ENCODE results near the gene RBAK.
A peak's percentile ranks its signal among the peaks of the same experiment; 100 is the strongest.
"Not testable (repeated sequence)": the region's sequence is repeated elsewhere in the genome, so short reads cannot be mapped to it uniquely, and the experiment has no call there.

The RBAK gene

DNA sequence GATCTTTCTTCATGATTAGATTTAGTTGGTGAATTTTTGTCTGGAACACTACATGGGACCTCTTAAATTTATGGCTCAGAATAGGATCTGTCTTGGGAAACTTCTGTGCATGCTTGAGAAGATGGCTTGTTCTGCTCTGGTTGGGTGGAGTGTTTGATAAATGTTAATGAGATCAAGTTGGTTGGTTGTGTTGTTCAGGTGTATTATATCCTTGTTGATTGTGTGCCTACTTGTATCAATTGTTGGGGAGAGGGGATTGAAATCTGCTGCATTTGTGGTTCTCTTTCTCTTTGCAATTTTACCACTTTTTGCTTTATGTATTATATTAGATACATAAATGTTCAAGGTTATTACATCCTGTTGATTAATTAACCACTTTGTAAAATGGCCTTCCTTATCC is 6.1 kb downstream of the RBAK start:
- not testable (repeated sequence) for DNase-seq (ENCODE audit: low spot score)

GRCh38 chr7:5053175-5053574 is 7.5 kb downstream of the RBAK start:
- DNase-seq (ENCODE audit: low spot score), result no peak

GRCh38 chr7:5063698-5064097 is 18.0 kb downstream of the RBAK start:
- no peak for DNase-seq (ENCODE audit: low spot score)

DNA sequence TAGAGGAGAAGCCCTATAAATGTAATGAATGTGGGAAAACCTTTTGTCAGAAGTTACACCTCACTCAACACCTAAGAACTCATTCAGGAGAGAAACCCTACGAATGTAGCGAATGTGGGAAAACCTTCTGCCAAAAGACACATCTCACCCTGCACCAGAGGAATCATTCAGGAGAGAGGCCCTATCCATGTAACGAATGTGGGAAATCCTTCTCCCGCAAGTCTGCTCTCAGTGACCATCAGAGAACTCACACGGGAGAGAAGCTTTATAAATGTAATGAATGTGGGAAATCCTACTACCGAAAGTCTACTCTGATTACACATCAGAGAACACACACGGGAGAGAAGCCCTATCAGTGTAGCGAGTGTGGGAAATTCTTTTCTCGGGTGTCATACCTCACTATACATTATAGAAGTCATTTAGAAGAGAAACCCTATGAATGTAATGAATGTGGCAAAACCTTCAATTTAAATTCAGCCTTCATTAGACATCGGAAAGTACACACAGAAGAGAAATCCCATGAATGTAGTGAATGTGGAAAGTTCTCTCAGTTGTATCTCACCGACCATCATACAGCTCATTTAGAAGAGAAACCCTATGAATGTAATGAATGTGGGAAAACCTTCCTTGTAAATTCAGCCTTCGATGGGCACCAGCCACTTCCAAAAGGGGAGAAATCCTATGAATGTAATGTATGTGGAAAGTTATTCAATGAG is 18.9 kb downstream of the RBAK start:
- no peak for DNase-seq (ENCODE audit: low spot score)

GRCh38 chr7:5065107-5065407 is 19.4 kb downstream of the RBAK start:
- no peak for DNase-seq (ENCODE audit: low spot score)

DNA sequence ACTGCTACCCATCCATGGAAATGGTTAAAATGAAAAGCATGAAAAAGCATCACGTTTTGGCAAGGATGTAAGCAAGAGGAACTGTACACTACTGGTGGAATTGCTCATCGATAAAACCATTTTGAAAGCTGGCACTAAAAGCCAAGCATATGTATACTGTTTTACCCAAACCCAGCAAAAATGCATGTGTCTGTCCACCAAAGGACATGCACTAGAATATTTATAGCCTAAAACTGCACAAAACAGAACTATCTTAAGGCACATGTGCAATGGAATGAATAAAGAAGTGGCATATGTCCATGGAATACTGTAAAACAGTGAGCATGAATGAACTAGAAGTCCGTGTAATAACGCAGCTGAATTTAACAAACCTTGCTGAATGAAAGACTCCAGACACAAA is 22.9 kb downstream of the RBAK start:
- no peak for DNase-seq (ENCODE audit: low spot score)

DNA sequence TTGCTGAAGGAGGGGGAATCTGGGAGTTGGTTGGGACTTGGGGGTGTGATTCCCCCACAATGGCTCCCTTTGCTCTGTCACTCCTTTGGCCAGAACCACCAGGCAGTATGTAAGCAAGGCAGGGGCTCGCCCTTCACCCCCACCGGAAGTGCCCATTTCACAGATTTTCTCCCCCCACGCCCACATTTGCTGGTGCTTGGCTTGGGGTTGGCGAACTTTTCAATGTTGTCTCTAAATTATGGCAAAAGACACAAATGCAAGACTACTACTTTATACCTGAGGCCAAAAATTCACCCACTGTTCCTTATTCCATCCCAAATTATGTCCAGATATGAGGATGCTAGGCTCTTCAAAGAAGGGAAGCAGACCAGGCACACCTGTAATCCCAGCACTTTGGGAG is 24.5 kb downstream of the RBAK start:
- no peak for DNase-seq (ENCODE audit: low spot score)

DNA sequence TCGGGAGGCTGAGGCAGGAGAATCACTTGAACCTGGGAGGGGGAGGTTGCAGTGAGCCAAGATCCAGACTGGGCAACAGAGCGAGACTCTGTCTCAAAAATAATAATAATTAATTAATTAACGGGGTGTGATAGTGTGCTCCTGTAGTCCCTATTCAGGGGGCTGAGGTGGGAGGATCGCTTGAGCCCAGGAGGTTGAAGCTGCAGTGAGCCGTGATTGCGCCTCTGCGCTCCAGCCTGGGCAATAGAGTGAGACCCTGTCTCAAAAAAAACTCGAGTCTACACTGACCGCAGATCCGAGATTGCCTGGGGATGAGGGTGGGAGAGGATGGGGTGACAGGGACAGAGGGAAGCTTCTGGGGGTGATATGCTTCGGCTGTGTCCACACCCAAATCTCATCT is 29.5 kb downstream of the RBAK start:
- DNase-seq (ENCODE audit: low spot score), result not testable (repeated sequence)

- DNase-seq (ENCODE audit: low spot score), result peak; percentile 69
Observed at GRCh38 chr7:5077740-5078139, 32.1 kb downstream of the RBAK start.

- DNase-seq (ENCODE audit: low spot score), result no peak
Observed at GRCh38 chr7:5082806-5083205, 37.1 kb downstream of the RBAK start.

DNA sequence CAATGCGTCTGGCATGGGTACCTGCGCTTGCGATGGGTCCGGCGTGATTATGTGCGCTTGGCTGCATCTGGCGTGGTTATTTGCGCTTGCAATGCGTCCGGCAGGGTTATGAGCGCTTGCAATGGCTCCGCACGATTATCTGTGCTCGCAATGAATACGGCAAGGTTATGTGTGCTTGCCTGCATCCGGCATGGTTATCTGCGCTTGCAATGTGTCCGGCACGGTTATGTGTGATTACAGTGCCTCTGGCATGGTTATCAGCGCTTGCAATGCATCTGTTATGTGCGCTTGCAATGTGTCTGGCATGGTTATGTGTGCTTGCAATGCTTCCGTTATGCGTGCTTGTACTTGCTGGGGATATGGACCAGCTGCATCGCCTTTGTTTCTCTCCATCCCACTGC is 37.7 kb downstream of the RBAK start:
- DNase-seq (ENCODE audit: low spot score), result no peak

DNA sequence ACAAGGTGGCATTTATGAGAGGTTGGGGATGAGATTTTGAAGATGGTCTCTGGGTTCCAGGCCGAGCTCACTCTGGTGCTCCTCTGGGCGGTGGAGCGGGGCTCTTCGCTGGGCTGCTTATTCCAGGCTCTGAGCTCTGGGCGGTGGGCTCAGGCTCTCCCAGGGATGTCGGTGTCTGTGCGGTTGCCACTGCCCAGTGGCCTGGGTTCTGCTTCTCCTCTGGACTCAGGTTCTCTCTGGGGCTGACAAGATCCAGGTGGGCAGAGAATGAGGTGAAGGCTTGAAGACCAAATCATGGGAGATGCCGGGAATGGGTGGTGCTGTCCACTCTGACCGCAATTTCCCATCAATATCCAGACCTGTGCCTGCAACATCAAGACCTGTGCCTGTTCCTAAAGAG is 40.6 kb downstream of the RBAK start:
- DNase-seq (ENCODE audit: low spot score), result no peak

- not testable (repeated sequence) for DNase-seq (ENCODE audit: low spot score)
Observed at GRCh38 chr7:5088228-5088833, 42.7 kb downstream of the RBAK start.

- no peak for DNase-seq (ENCODE audit: low spot score)
Observed at GRCh38 chr7:5088906-5089305, 43.2 kb downstream of the RBAK start.

- DNase-seq (ENCODE audit: low spot score), result no peak
Observed at GRCh38 chr7:5093948-5094347, 48.3 kb downstream of the RBAK start.

DNA sequence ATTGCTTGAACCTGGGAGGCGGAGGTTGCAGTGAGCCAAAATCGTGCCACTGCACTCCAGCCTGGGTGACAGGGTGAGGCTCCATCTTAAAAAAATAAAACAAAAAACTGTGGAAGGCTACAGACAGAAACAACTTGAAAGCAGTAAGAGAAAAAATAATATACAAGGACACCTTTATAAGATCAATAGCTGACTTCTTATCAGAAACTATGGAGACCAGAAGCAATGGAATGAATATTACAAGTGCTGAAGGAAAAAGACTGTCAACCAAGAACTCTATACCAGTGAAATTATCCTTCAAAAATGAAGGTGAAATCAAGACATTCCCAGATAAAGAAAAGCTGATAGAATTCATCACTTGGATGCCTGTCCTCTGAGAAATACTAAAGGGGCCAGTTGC is 49.0 kb downstream of the RBAK start:
- no peak for DNase-seq (ENCODE audit: low spot score)

GRCh38 chr7:5116359-5116758 is 70.7 kb downstream of the RBAK start:
- DNase-seq (ENCODE audit: low spot score), result no peak

DNA sequence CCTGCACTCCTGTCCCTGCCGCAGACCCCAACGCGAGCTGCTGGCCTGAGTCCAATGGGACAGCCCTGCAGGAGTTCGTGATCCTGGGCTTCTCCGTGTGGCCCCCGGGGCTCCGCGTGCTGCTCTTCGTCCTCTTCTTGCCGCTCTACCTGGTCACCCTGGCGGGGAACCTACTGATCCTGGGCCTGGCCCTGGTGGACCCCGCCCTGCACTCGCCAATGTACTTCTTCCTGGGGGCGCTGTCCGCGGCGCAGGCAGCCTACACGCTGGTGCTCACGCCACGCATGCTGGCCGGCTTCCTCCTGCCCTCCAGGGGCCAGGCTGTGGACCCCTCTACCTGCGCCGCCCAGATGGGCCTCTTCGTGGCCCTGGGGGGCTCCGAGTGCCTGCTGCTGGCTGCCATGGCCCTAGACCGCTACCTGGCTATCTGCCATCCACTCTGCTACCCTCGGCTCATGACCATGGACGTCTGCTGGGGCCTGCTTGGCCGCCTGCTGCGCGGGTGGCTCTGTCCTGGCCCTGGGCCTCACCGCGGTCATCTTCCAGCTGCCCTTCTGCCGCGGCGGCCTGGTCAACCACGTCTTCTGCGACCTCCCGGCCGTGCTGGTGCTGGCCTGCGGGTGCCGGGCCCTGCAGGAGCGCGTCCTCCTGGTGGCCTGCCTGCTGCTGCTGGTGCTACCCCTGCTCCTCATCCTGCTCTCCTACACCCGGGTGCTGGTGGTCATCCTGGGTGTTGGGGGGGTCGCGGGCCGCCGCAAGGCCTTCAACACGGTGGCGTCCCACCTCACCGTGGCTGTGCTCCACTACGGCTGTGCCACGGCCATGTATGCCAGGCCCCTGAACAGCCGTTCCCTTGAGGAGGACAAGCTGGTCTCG is 71.7 kb downstream of the RBAK start:
- no peak for DNase-seq (ENCODE audit: low spot score)
